Ovary (tissue), 9 donors: ENCODE data around the gene SRSF10. TPM values are rescaled to one million over a fixed set of nuclear protein-coding genes. Genes with fewer than 3 reads are reported as not detected.

Experiments used
- DNase-seq, 5 donors: peaks; one replicate each; pipeline ENCODE4 v3.0.0-alpha.2; 2019 to 2020
- H3K27ac ChIP-seq, 2 donors: fragments of 200-600 bp; one replicate each; pipeline versions ENCODE4 v1.5.1 to v1.8.0; 2019 to 2022
- H3K27me3 ChIP-seq: fragments of 200-600 bp; one replicate; pipeline ENCODE4 v1.8.0; 2022
- H3K36me3 ChIP-seq: fragments of 200-600 bp; sonication (generic); one replicate; pipeline ENCODE4 v1.5.1; 2019
- H3K4me1 ChIP-seq: one replicate; pipeline ENCODE4 v1.8.1; 2013; ENCODE audit warnings: mild to moderate bottlenecking, moderate library complexity; ENCODE audit not compliant: insufficient read depth
- H3K4me3 ChIP-seq: fragments of 200-600 bp; sonication (generic); one replicate; pipeline ENCODE4 v1.5.1; 2017
- H3K9me3 ChIP-seq, 2 donors: fragments of 200-600 bp in 1 of 2; sonication (generic) in 1 of 2; one replicate each; pipeline versions ENCODE4 v1.5.1 to v1.8.1; 2013 to 2019; ENCODE audit warnings: mild to moderate bottlenecking in 1 of 2, moderate library complexity in 1 of 2
- CTCF ChIP-seq, 3 donors: fragments of 450-650 bp in 2 of 3; fragments of 200-600 bp in 1 of 3; IDR thresholded peaks; one replicate each; pipeline versions ENCODE4 v1.5.1 to v1.8.0; 2016 to 2022; ENCODE audit warnings: antibody characterized with exemption in 3 of 3, mild to moderate bottlenecking in 1 of 3
- EP300 ChIP-seq: sonication (generic); formaldehyde crosslinking; IDR thresholded peaks from one replicate; pipeline ENCODE4 v1.6.1; 2017; ENCODE audit warnings: antibody characterized with exemption
- POLR2A ChIP-seq: fragments of 450-650 bp; IDR thresholded peaks from one replicate; pipeline ENCODE4 v1.6.1; 2017; ENCODE audit warnings: antibody characterized with exemption, mild to moderate bottlenecking, moderate library complexity
- WGBS, 3 donors: extraction: QIAGEN DNeasy Blood & Tissue Kit in 1 of 3; methylation state at CpG; one replicate each; pipeline versions ENCODE4 v1.1.5 to v1.1.7; 2013 to 2017; 5-methylcytosine and 5-hydroxymethylcytosine counted together
- intact Hi-C, 4 donors: fragments of 100-400 bp; cut with DNase I; formaldehyde crosslinking; loops; one replicate each; pipeline versions ENCODE4 v1.11.0 to v1.15.1; 2022 to 2023
- polyA plus RNA-seq, 2 donors: library from polyadenylated mRNA; stranded (reverse); fragments of 200-250 nt in 1 of 2; fragments of 350-450 nt in 1 of 2; fragmentation: Illumina TruSeq in 1 of 2; extraction: RNeasy Lipid Tissue Mini Kit (QIAGEN cat#74804) in 1 of 2; gene quantifications; one replicate each; pipeline ENCODE4 v1.2.3, GENCODE V29; 2013 to 2014
- total RNA-seq, 7 donors: library from RNA; depleted of rRNA in 2 of 7; stranded (reverse); fragments of >200 nt in 2 of 7; fragmentation: NEBNext Ultra II Directional in 3 of 7; extraction: Animal tissue kit (Norgen Biotek cat#: 25700) in 3 of 7; gene quantifications; one replicate each; pipeline versions ENCODE4 v1.1.0 to v1.2.4, GENCODE V29; 2016 to 2023
- donor health status: DM: no; HTN: no; CAD: no; lungs with moderate emphysema.
- donor health status: DM: no; HTN: no; CAD: no.
- donor health status: Bipolar disorder and iron deficiency.
- donor health status: DM: yes; HTN: yes; CAD: no.
- donor health status: DM: no; HTN: no; CAD: no.
- donor health status: DM: yes; HTN: yes; CAD: no.

The SRSF10 gene
- total and polyA plus RNA-seq, 9 donors: 57.1 to 130 (median 99.1) TPM

- Histone ChIP-seq H3K9me3 (no peaks in the 10 kb centered on the region), H3K4me3 (no peak overlapping the region), H3K4me1 (peaks cover 2% of the 10 kb centered on the region), H3K27me3 (no peaks in the 10 kb centered on the region), H3K36me3 (no peaks in the 10 kb centered on the region), H3K27ac (no peak overlapping the region)
- DNase-seq: no peak
- TF ChIP-seq POLR2A (no peak), EP300 (no peak), CTCF (IDR thresholded peaks at IDR 0.05) (no peak)
- intact Hi-C loops: no loop called here
Observed at GRCh38 chr1:24007079-24007478, 27.0 kb upstream of the SRSF10 start.

- intact Hi-C loops: no loop called here
- H3K27me3 ChIP-seq: no peaks in the 10 kb centered on the region
- TF ChIP-seq EP300: no peak
- TF ChIP-seq POLR2A: no peak
- H3K27ac ChIP-seq: no peak overlapping the region
- H3K4me1 ChIP-seq: peaks cover 2% of the 10 kb centered on the region
- H3K4me3 ChIP-seq: no peak overlapping the region
- 94 to 100% (median 96%) methylated on average over 3 of the region's 3 CpGs for WGBS, 3 donors
- DNase-seq: no peak
- H3K36me3 ChIP-seq: no peaks in the 10 kb centered on the region
- no peaks in the 10 kb centered on the region for H3K9me3 ChIP-seq
Observed at GRCh38 chr1:24005163-24005562, 25.0 kb upstream of the SRSF10 start.

- H3K27me3 ChIP-seq: no peaks in the 10 kb centered on the region
- TF ChIP-seq CTCF (IDR thresholded peaks at IDR 0.05): no peak
- no peak for TF ChIP-seq EP300
- no peak for TF ChIP-seq POLR2A
- intact Hi-C loops: no loop called here
Observed at GRCh38 chr1:24004132-24004531, 24.0 kb upstream of the SRSF10 start.

GRCh38 chr1:24003331-24003972 lies 23.3 kb upstream of the SRSF10 start:
- TF ChIP-seq CTCF (IDR thresholded peaks at IDR 0.05) (no peak), POLR2A (no peak), EP300 (no peak)
- H3K4me3 ChIP-seq: no peak overlapping the region
- intact Hi-C loops: no loop called here
- 39 to 41% (median 39%) methylated on average over 4 of the region's 4 CpGs for WGBS, 3 donors
- peaks cover 2% of the 10 kb centered on the region for H3K4me1 ChIP-seq
- no peaks in the 10 kb centered on the region for H3K36me3 ChIP-seq
- DNase-seq: no peak
- no peaks in the 10 kb centered on the region for H3K27me3 ChIP-seq
- no peaks in the 10 kb centered on the region for H3K9me3 ChIP-seq
- H3K27ac ChIP-seq: no peak overlapping the region

More at GRCh38 chr1:24004132-24004531, 24.0 kb upstream of the SRSF10 start:
- WGBS, 3 donors: 91 to 95% (median 95%) methylated on average over 5 of the region's 5 CpGs
- Histone ChIP-seq H3K4me3 (no peak overlapping the region), H3K36me3 (no peaks in the 10 kb centered on the region), H3K27ac (no peak overlapping the region), H3K4me1 (peaks cover 2% of the 10 kb centered on the region), H3K9me3 (no peaks in the 10 kb centered on the region)
- no peak for DNase-seq

- WGBS, 3 donors: 65 to 78% (median 70%) methylated on average over 2 of the region's 2 CpGs
- no peaks in the 10 kb centered on the region for H3K9me3 ChIP-seq
- DNase-seq: no peak
- no peaks in the 10 kb centered on the region for H3K27me3 ChIP-seq
- H3K4me3 ChIP-seq: no peak overlapping the region
- H3K36me3 ChIP-seq: no peaks in the 10 kb centered on the region
- intact Hi-C loops: no loop called here
- no peak overlapping the region for H3K27ac ChIP-seq
- TF ChIP-seq POLR2A: no peak
- TF ChIP-seq CTCF (IDR thresholded peaks at IDR 0.05): no peak
- no peak for TF ChIP-seq EP300
- no peaks in the 10 kb centered on the region for H3K4me1 ChIP-seq
Observed at GRCh38 chr1:24002695-24003094, 22.6 kb upstream of the SRSF10 start.
